Body of pancreas (tissue), 4 donors: ENCODE measurements around the gene RAD50.

Source experiments
- POLR2A ChIP-seq, 3 donors: fragments of 450-650 bp; IDR thresholded peaks; one replicate each; pipeline ENCODE4 v1.6.1; 2016; ENCODE audit warnings: antibody characterized with exemption in 3 of 3, mild to moderate bottlenecking in 2 of 3
- TF ChIP-seq, protein P1 (sequence below), 7 experiments: fragments of 450-650 bp in 4 of 7; fragments of 200-600 bp in 3 of 7; sonication (generic) in 3 of 7; IDR thresholded peaks; one replicate each; pipeline ENCODE4 v1.5.1; 2016 to 2019; ENCODE audit warnings: antibody characterized with exemption in 7 of 7

GRCh38 chr5:132627470-132627869 lies 70.7 kb downstream of the RAD50 start:
- TF ChIP-seq POLR2A (IDR thresholded peaks at IDR 0.05): no peak
- TF ChIP-seq, protein P1, sequence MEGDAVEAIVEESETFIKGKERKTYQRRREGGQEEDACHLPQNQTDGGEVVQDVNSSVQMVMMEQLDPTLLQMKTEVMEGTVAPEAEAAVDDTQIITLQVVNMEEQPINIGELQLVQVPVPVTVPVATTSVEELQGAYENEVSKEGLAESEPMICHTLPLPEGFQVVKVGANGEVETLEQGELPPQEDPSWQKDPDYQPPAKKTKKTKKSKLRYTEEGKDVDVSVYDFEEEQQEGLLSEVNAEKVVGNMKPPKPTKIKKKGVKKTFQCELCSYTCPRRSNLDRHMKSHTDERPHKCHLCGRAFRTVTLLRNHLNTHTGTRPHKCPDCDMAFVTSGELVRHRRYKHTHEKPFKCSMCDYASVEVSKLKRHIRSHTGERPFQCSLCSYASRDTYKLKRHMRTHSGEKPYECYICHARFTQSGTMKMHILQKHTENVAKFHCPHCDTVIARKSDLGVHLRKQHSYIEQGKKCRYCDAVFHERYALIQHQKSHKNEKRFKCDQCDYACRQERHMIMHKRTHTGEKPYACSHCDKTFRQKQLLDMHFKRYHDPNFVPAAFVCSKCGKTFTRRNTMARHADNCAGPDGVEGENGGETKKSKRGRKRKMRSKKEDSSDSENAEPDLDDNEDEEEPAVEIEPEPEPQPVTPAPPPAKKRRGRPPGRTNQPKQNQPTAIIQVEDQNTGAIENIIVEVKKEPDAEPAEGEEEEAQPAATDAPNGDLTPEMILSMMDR (IDR thresholded peaks at IDR 0.05): no peak
